ENCODE results near the gene FGF3. TPM values are rescaled to one million over a fixed set of nuclear protein-coding genes. Genes with fewer than 3 reads are reported as not detected.

FGF3 gene
- total and polyA plus RNA-seq, 10 of the 15 experiments (the other 5 are each of a cell fraction or from before 2014, with no cell fraction given): not detected

DNA sequence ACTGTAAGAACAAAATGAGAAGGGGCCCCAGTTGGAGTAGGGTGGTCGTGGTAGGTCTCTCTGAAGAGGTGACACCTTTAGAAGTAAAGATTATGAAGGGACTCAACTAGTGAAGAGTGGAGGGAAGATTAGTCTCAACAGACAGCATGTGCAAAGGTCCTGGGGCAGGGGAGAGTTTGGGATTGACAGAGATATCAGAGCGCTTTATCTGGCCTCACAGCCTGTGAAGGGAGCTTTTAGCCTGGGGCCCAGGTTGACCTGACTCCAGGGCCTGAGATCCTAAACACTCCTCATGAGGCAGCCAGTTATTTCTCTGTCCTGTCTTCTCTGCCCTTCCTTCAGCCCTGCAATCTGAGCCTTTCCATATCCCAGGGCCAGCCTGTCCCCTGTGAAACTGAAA, 16.2 kb downstream of the FGF3 start (continued):
- TF ChIP-seq, protein P1, sequence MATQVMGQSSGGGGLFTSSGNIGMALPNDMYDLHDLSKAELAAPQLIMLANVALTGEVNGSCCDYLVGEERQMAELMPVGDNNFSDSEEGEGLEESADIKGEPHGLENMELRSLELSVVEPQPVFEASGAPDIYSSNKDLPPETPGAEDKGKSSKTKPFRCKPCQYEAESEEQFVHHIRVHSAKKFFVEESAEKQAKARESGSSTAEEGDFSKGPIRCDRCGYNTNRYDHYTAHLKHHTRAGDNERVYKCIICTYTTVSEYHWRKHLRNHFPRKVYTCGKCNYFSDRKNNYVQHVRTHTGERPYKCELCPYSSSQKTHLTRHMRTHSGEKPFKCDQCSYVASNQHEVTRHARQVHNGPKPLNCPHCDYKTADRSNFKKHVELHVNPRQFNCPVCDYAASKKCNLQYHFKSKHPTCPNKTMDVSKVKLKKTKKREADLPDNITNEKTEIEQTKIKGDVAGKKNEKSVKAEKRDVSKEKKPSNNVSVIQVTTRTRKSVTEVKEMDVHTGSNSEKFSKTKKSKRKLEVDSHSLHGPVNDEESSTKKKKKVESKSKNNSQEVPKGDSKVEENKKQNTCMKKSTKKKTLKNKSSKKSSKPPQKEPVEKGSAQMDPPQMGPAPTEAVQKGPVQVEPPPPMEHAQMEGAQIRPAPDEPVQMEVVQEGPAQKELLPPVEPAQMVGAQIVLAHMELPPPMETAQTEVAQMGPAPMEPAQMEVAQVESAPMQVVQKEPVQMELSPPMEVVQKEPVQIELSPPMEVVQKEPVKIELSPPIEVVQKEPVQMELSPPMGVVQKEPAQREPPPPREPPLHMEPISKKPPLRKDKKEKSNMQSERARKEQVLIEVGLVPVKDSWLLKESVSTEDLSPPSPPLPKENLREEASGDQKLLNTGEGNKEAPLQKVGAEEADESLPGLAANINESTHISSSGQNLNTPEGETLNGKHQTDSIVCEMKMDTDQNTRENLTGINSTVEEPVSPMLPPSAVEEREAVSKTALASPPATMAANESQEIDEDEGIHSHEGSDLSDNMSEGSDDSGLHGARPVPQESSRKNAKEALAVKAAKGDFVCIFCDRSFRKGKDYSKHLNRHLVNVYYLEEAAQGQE (IDR thresholded peaks at IDR 0.05; ENCODE audit: low read depth, low read length): no peak
- TF ChIP-seq MTA3 (IDR thresholded peaks at IDR 0.05; ENCODE audit: borderline replicate concordance, low read length) (no peak), HDAC6 (IDR thresholded peaks at IDR 0.05; ENCODE audit: unreplicated experiment) (no peak), SIX5 (IDR thresholded peaks at IDR 0.05; ENCODE audit: low read depth, low read length, severe bottlenecking) (no peak), GABPA (IDR thresholded peaks at IDR 0.05; ENCODE audit: low read depth) (no peak), RB1 (IDR thresholded peaks at IDR 0.05; ENCODE audit: borderline replicate concordance) (no peak), NRF1 (conservative IDR thresholded peaks at IDR 0.05; ENCODE audit: low read depth, low read length) (no peak), ZNF622 (IDR thresholded peaks at IDR 0.05) (no peak)

- ChIA-PET CTCF (no interaction called here), POLR2A (no interaction called here), SMC1A (ENCODE audit: uncharacterized antibody, unreplicated experiment) (no interaction called here), RAD21 (ENCODE audit: unreplicated experiment) (no interaction called here)
- Histone ChIP-seq H3K79me2 (ENCODE audit: control insufficient read depth, insufficient read depth, low read length) (no peaks in the 10 kb centered on the region), H3K9me3 (replicated peaks; ENCODE audit: control insufficient read depth, insufficient read depth, low read length) (no peaks in the 10 kb centered on the region; the same call in 2 of the 3 replicates), H3K4me2 (ENCODE audit: control insufficient read depth, insufficient read depth) (no peak overlapping the region), H3K27ac (ENCODE audit: control insufficient read depth, insufficient read depth) (no peak overlapping the region), H3K4me3 (no peak overlapping the region), H2AFZ (ENCODE audit: control insufficient read depth, low read depth, low read length) (no peak overlapping the region), H3K36me3 (ENCODE audit: control insufficient read depth in 2 of 2, insufficient read depth in 2 of 2, low read length in 1 of 2) (no peaks in the 10 kb centered on the region), H3K27me3 (replicated peaks in 1 of 2; ENCODE audit: control insufficient read depth in 2 of 2, insufficient read depth in 2 of 2, low read length in 1 of 2) (no peaks in the 10 kb centered on the region; a peak in 1 of 4 replicates), H4K20me1 (ENCODE audit: control insufficient read depth, insufficient read depth) (no peaks in the 10 kb centered on the region), H3K4me1 (ENCODE audit: control insufficient read depth, insufficient read depth, low read length) (no peaks in the 10 kb centered on the region), H3K9ac (ENCODE audit: control insufficient read depth, insufficient read depth, low read length) (no peak overlapping the region)
- DNase-seq (ENCODE audit: low read depth, low spot score) (no peak), ATAC-seq (no peak), FAIRE-seq (no peak)
- in situ Hi-C loops (cut with MboI): no loop called here
- 0% methylated on average over 1 of the region's 1 CpG for WGBS (ENCODE audit: insufficient coverage, insufficient replicate concordance, low lambda C conversion rate, missing lambda C conversion rate)
- no TSS peak for BruUV-seq (replicated peaks)
- intact Hi-C loops (cut with micrococcal nuclease; ENCODE audit: unreplicated experiment): no loop called here
- TF ChIP-seq HDGF (IDR thresholded peaks at IDR 0.05) (no peak), NKRF (conservative IDR thresholded peaks at IDR 0.05) (no peak), EGR1 (IDR thresholded peaks at IDR 0.05; ENCODE audit: borderline replicate concordance in 1 of 2, low read depth in 2 of 2, low read length in 2 of 2) (no peak), EZH2 (IDR thresholded peaks at IDR 0.05; ENCODE audit: borderline replicate concordance, control insufficient read depth, low read depth, low read length) (no peak), MYB (IDR thresholded peaks at IDR 0.05; ENCODE audit: borderline replicate concordance, low read depth, low read length) (no peak), ZBTB40 (IDR thresholded peaks at IDR 0.05; ENCODE audit: borderline replicate concordance) (no peak), SMC3 (IDR thresholded peaks at IDR 0.05; ENCODE audit: borderline replicate concordance, low read length) (no peak)
Measured at GRCh38 chr11:69802590-69802989, 16.6 kb downstream of the FGF3 start.
